A549 (cell line): ENCODE results near the gene TUT1. TPM values are rescaled to one million over a fixed set of nuclear protein-coding genes. Genes with fewer than 3 reads are reported as not detected.

ENCODE experiments used
- ATAC-seq, 2 experiments: fragments of 200-7000 bp in 1 of 2; fragments of >200 bp in 1 of 2; cut with Nextera tagmentation in 1 of 2; cut with Tn5 transposase in 1 of 2; 3 replicates each; pipeline versions ENCODE4 v1.8.0 to v1.9.1; 2018 to 2020; ENCODE audit warnings: mild to moderate bottlenecking in 1 of 2, moderate library complexity in 1 of 2
- CTCF ChIA-PET: fragments of 300-600 bp; sonication (Branson Sonifier 250); formaldehyde crosslinking; extraction: SDS; loops from one replicate; lab custom pipeline; 2021; ENCODE audit warnings: antibody characterized with exemption, inconsistent platforms; lab: Yijun Ruan, JAX
- POLR2A ChIA-PET: fragments of 350-600 bp; formaldehyde crosslinking; extraction: SDS; loops from one replicate; lab custom pipeline; 2021; ENCODE audit warnings: antibody characterized with exemption, inconsistent platforms; lab: Yijun Ruan, JAX
- DNase-seq, 2 experiments: peaks; one replicate each; pipeline versions ENCODE4 v3.0.0 to v3.0.0-alpha.2; 2011 to 2016; ENCODE audit warnings: low read depth in 1 of 2, low spot score in 1 of 2
- FAIRE-seq: peaks from 2 replicates; lab custom pipeline; 2011; peaks lifted over from hg19 to GRCh38; lab: Jason Lieb, UNC
- H3K27ac ChIP-seq, 2 experiments: fragments of >200 bp; sonication (Bioruptor Twin); formaldehyde crosslinking; 3 replicates each; pipeline ENCODE4 v1.5.1; 2016 to 2017
- H3K4me1 ChIP-seq: fragments of >200 bp; sonication (Bioruptor Twin); formaldehyde crosslinking; 3 replicates; pipeline ENCODE4 v1.6.1; 2016
- H3K4me2 ChIP-seq: fragments of >200 bp; sonication (Bioruptor Twin); formaldehyde crosslinking; 3 replicates; pipeline ENCODE4 v1.6.1; 2016
- H3K4me3 ChIP-seq: fragments of >200 bp; sonication (Bioruptor Twin); formaldehyde crosslinking; 3 replicates; pipeline ENCODE4 v1.5.1; 2016
- H3K9me3 ChIP-seq: fragments of >200 bp; sonication (Bioruptor Twin); formaldehyde crosslinking; 3 replicates; pipeline ENCODE4 v1.6.1; 2016
- BHLHE40 ChIP-seq: IDR thresholded peaks from 2 replicates; pipeline ENCODE4 v1.6.1; 2012; ENCODE audit warnings: low read depth, low read length, inconsistent platforms
- CHD2 ChIP-seq: fragments of 150-350 bp; IDR thresholded peaks from 2 replicates; pipeline ENCODE4 v1.6.1; 2014; ENCODE audit warnings: low read length; ENCODE audit not compliant: partially characterized antibody
- CHD4 ChIP-seq: fragments of 200-600 bp; sonication (generic); IDR thresholded peaks from 2 replicates; pipeline ENCODE4 v1.6.1; 2016; ENCODE audit warnings: antibody characterized with exemption, mild to moderate bottlenecking, borderline replicate concordance
- EHMT2 ChIP-seq: fragments of 200-600 bp; sonication (generic); IDR thresholded peaks from 2 replicates; pipeline ENCODE4 v1.6.1; 2016; ENCODE audit warnings: antibody characterized with exemption, low read depth, mild to moderate bottlenecking, moderate library complexity
- EP300 ChIP-seq, 2 experiments: fragments of >200 bp; sonication (Bioruptor Twin); formaldehyde crosslinking; IDR thresholded peaks; 2 replicates in 1 of 2; 3 replicates in 1 of 2; pipeline ENCODE4 v1.6.1; 2016 to 2017
- FOSB ChIP-seq: fragments of 250-450 bp; sonication (Bioruptor Pico); IDR thresholded peaks from 2 replicates; pipeline ENCODE4 v1.5.0; 2020; ENCODE audit warnings: mild to moderate bottlenecking, moderate library complexity
- FOSL2 ChIP-seq, 2 experiments: fragments of 450-650 bp in 1 of 2; fragments of >200 bp in 1 of 2; sonication (Bioruptor Twin) in 1 of 2; formaldehyde crosslinking; IDR thresholded peaks; 2 replicates each; pipeline versions ENCODE4 v1.5.0 to v1.6.1; 2016 to 2020; ENCODE audit warnings: mild to moderate bottlenecking in 1 of 2, moderate library complexity in 1 of 2
- FOXS1 ChIP-seq: fragments of 250-450 bp; sonication (Bioruptor Pico); IDR thresholded peaks from 2 replicates; pipeline ENCODE4 v1.5.0; 2020; ENCODE audit warnings: mild to moderate bottlenecking, moderate library complexity
- HDAC2 ChIP-seq: fragments of 200-600 bp; sonication (generic); IDR thresholded peaks from 2 replicates; pipeline ENCODE4 v1.6.1; 2016
- HOXA7 ChIP-seq: fragments of 250-450 bp; sonication (Bioruptor Pico); IDR thresholded peaks from 2 replicates; pipeline ENCODE4 v1.5.0; 2020; ENCODE audit warnings: mild to moderate bottlenecking, moderate library complexity
- JUNB ChIP-seq: fragments of >200 bp; sonication (Bioruptor Twin); formaldehyde crosslinking; IDR thresholded peaks from 2 replicates; pipeline ENCODE4 v1.6.1; 2016
- KDM1A ChIP-seq: fragments of 200-600 bp; sonication (generic); IDR thresholded peaks from 2 replicates; pipeline ENCODE4 v1.6.1; 2016; ENCODE audit warnings: low read depth, mild to moderate bottlenecking
- MAFK ChIP-seq: fragments of 450-650 bp; IDR thresholded peaks from 2 replicates; pipeline ENCODE4 v1.6.1; 2014; ENCODE audit not compliant: partially characterized antibody
- NFE2L2 ChIP-seq: fragments of 150-350 bp; conservative IDR thresholded peaks from 2 replicates; pipeline ENCODE4 v1.6.1; 2014; ENCODE audit warnings: low read length
- NR3C1 ChIP-seq: fragments of >200 bp; sonication (Bioruptor Twin); formaldehyde crosslinking; IDR thresholded peaks from 3 replicates; pipeline ENCODE4 v1.6.1; 2017
- PHF8 ChIP-seq: fragments of 200-600 bp; sonication (generic); IDR thresholded peaks from 2 replicates; pipeline ENCODE4 v1.6.1; 2016; ENCODE audit warnings: low read depth, mild to moderate bottlenecking, antibody characterized with exemption, moderate library complexity, borderline replicate concordance
- RAD21 ChIP-seq, 2 experiments: fragments of >200 bp in 1 of 2; sonication (Bioruptor Twin) in 1 of 2; formaldehyde crosslinking in 1 of 2; IDR thresholded peaks in 1 of 2; conservative IDR thresholded peaks in 1 of 2; 2 replicates in 1 of 2; 3 replicates in 1 of 2; pipeline ENCODE4 v1.6.1; 2012 to 2018; ENCODE audit warnings: inconsistent platforms in 1 of 2
- RCOR1 ChIP-seq: fragments of 150-350 bp; IDR thresholded peaks from 2 replicates; pipeline ENCODE4 v1.6.1; 2014; ENCODE audit warnings: antibody characterized with exemption, low read length, low read depth
- RNF2 ChIP-seq: fragments of 200-600 bp; sonication (generic); IDR thresholded peaks from 2 replicates; pipeline ENCODE4 v1.6.1; 2016; ENCODE audit warnings: low read depth, mild to moderate bottlenecking, antibody characterized with exemption, moderate library complexity, borderline replicate concordance
- SREBF2 ChIP-seq: fragments of 450-650 bp; IDR thresholded peaks from 2 replicates; pipeline ENCODE4 v1.6.1; 2014; ENCODE audit warnings: mild to moderate bottlenecking, moderate library complexity
- TFCP2L1 ChIP-seq: fragments of 250-450 bp; sonication (Bioruptor Pico); IDR thresholded peaks from 2 replicates; pipeline ENCODE4 v1.5.0; 2021; ENCODE audit warnings: mild to moderate bottlenecking
- ZNF302 ChIP-seq: fragments of 250-450 bp; sonication (Bioruptor Pico); IDR thresholded peaks from 2 replicates; pipeline ENCODE4 v1.9.0; 2021; ENCODE audit warnings: inconsistent platforms, mild to moderate bottlenecking, moderate library complexity
- WGBS: methylation state at CpG from one replicate; pipeline ENCODE4 v1.1.6; 2017; ENCODE audit errors: missing lambda C conversion rate; 5-methylcytosine and 5-hydroxymethylcytosine counted together
- polyA plus RNA-seq, 4 experiments: library from polyadenylated mRNA; depleted of rRNA in 3 of 4; stranded (reverse); fragments of >200 nt; fragmentation: RNase III in 1 of 4; extraction: RNeasy Plus Mini Kit Qiagen cat#74134 plus additional on column Dnase treatment in 1 of 4; gene quantifications; 2 replicates in 3 of 4; 3 replicates in 1 of 4; pipeline ENCODE4 v1.2.3, GENCODE V29; 2011 to 2017
- TF ChIP-seq, protein P1 (sequence below): fragments of >200 bp; sonication (Bioruptor Twin); formaldehyde crosslinking; IDR thresholded peaks from 2 replicates; pipeline ENCODE4 v1.6.1; 2016
- TF ChIP-seq, protein P2 (sequence below): fragments of 250-450 bp; sonication (Bioruptor Pico); IDR thresholded peaks from 2 replicates; pipeline ENCODE4 v1.5.0; 2021; ENCODE audit warnings: mild to moderate bottlenecking, moderate library complexity, borderline replicate concordance

Gene TUT1
- polyA plus RNA-seq, 2 of the 4 experiments (the other 2 are of a cell fraction) = 11.1 to 15.5 TPM

DNA sequence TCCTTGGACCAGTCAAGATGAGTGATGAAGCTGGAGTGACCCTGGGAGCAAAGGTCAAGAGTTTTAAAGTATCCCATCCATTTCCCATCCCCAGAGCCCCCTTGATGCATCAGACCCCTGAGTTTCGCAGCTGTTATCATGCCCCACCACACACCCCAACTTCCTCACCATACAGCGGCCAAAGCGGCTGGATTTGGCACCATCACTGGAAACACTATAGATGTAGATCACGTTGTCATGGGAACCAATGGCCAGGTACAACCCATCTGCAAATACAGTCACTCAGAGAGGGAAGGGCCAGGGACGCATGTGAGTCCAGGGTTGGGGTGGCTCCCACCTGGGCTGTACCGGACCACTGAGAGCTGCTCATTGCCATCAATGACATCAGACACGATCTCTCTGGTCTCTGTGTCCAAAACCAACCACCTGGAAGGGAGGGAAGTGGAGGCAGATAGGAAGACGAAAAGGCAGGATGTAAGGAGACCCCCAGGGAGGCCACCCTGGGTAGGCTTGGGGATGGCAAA, 12.5 kb upstream of the TUT1 start:
- Histone ChIP-seq H3K9me3 (no peaks in the 10 kb centered on the region), H3K4me2 (no peak overlapping the region), H3K4me3 (no peak overlapping the region), H3K27ac (no peak overlapping the region), H3K4me1 (peaks cover 27% of the 10 kb centered on the region)
- TF ChIP-seq HOXA7 (CRISPR knock-in tag) (no peak), MAFK (no peak), JUNB (no peak)
- ChIA-PET CTCF (interaction anchor here (0.8 to 5.1 kb wide), 8 partner anchors 8 to 209 kb away, joined by 3 to 42 read pairs (median 4); partner anchors contain the start of genes EML3, ROM1 and TUT1), POLR2A (interaction anchor here (1.4 to 1.6 kb wide), 2 partner anchors 12 to 30 kb away, joined by 3 to 11 read pairs; partner anchors contain the start of genes EEF1G and TUT1)
- FAIRE-seq = no peak
- ATAC-seq = no peak
- 96% methylated on average over 8 of the region's 8 CpGs for WGBS
- no peak for DNase-seq

DNA sequence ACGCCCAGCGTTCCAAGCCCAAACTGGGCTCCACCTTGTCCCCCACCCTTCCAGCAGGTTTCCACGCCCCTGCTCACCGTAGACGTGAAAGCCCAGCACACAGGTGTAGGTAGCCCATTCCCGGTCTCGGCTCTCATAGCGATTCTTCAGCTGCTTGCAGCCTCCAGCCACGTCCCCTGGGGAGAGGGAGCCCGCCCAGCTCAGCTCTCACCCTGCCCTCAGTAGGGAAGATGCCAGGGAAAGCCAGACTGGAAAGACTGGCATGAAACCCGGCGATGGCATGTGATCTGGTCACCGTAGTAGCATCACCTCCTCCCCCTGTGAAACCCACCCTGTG, 11.7 kb upstream of the TUT1 start:
- Histone ChIP-seq H3K4me2 (no peak overlapping the region), H3K27ac (no peak overlapping the region), H3K4me1 (peaks cover 32% of the 10 kb centered on the region), H3K9me3 (no peaks in the 10 kb centered on the region), H3K4me3 (no peak overlapping the region)
- FAIRE-seq (no peak), ATAC-seq (no peak), DNase-seq (no peak)
- TF ChIP-seq HDAC2 (no peak), MAFK (no peak), KDM1A (no peak), CHD4 (no peak), EP300 (IDR thresholded peaks at IDR 0.05) (no peak), TFCP2L1 (CRISPR knock-in tag) (no peak)
- WGBS = 98% methylated on average over 13 of the region's 13 CpGs
- CTCF ChIA-PET = interaction anchor here (1.2 to 5.1 kb wide), 4 partner anchors 9 to 208 kb away, joined by 3 to 42 read pairs (median 8); partner anchors contain the start of genes EML3, ROM1 and TUT1
- POLR2A ChIA-PET = interaction anchor here (1.4 to 1.6 kb wide), 2 partner anchors 11 to 29 kb away, joined by 3 to 11 read pairs; partner anchors contain the start of genes EEF1G and TUT1

DNA sequence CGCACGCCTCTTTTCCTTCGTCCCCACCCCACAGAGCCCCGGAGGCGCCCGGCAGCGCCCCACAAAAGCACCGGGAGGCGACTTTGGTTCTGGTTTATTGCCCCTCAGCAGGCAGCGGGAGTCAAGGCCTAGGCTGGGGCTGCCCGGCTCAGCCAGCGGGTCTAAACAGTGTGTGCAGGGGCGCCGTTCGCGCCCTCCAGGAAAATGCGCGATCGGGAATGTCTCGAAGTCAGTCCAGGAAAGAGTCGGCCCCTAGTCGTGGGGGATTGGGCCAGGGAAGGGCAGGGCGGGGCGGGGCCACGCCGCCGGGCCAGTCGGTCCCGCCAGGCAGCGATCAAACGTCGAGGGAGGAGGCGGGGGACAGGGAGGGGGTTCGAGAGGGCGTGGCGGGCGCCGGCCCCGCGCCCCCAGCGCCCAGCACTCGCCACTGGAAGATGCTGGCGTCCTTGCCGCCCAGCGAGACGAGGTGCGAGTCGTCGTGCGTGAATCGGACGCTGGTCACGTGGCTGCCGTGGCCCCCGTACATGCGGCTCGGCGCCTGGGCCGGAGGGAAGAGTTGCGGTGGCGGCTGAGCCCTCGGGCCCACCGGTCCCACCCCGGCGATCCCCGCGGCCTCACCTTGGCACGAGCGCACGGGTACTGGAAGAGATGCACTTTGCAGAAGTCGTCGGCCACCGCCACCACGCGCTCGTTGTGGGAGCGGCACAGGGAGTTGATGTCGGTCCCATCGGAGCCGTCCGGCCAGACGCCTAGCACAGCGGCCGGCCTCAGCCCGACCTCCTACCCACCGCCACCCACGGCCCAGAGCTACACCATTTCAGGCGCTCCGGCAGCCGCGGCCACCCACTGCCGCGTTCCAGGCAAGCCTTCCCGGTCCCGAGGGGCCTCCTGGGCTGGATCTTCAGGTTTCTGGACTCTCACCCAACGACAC, 11.1 kb upstream of the TUT1 start:
- Histone ChIP-seq H3K4me3 (peak overlapping the region; percentile 92), H3K9me3 (no peaks in the 10 kb centered on the region), H3K4me2 (peak overlapping the region; percentile 97), H3K27ac (peak overlapping the region; percentile 72 to 98), H3K4me1 (peaks cover 32% of the 10 kb centered on the region)
- FAIRE-seq (no peak), ATAC-seq (peak; percentile 21 to 37), DNase-seq (peak in 1 of 2 experiments; percentile 37)
- ChIA-PET CTCF (interaction anchor here (0.5 to 5.1 kb wide), 6 partner anchors 10 to 720 kb away, joined by 4 to 42 read pairs (median 10); partner anchors contain the start of genes EML3, ROM1 and TUT1), POLR2A (interaction anchor here (1.0 to 3.5 kb wide), 9 partner anchors 9 to 239 kb away, joined by 3 to 75 read pairs (median 6); partner anchors contain the start of genes B3GAT3, C11orf98, CSKMT and EEF1G)
- TF ChIP-seq FOXS1 (no peak), RNF2 (0 out of 2 replicates have a peak, but pooled peaks have one; percentile 47), HOXA7 (CRISPR knock-in tag) (no peak), CHD2 (no peak), FOSB (CRISPR knock-in tag) (no peak)
- TF ChIP-seq, protein P1, sequence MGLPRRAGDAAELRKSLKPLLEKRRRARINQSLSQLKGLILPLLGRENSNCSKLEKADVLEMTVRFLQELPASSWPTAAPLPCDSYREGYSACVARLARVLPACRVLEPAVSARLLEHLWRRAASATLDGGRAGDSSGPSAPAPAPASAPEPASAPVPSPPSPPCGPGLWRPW = no peak
- WGBS = 79% methylated on average over 71 of the region's 96 CpGs

DNA sequence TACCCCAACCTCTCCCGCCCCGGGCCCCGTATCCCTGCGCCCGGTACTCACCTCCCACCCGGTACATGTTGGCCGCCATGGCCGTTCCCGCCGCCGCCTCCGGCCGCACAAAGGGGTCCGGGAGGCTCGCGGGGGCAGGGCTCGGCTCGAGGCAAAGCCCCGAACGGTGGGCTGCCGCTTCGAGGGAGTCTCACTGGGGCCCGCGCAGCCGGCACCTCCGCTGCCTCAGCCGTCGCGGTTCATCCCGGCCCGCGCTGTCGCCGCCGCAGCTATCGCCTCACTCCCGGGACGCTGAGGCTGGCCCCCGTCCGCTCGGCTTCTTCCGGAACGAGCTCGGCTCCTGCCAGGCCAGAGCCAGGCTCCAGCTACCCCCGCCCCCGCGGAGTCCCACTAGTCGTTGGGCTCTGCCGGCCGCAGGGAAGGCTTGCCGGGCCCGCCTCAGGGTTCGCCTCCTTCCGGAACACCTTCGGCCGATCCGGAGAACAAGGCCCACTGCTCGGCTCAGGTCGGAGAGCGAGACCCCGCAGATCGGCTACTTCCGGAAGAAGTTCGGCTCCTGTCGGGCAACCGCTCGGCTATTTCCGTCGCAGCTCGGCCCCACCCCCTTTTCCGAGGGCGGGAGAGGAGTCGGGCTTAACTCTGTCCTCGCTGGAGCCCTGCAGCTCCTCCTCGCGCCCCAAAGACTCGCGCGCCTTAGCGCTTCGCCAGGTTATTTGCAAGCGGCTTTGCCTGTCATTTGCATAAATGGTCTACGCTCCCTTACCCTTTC, 10.2 kb upstream of the TUT1 start, which contains the start of gene MTA2:
TSS of gene MTA2 (minus strand) at position 494 of the 769 bp plus-strand sequence. CDS start at position 79, 415 bp downstream.
- WGBS = 2% methylated on average over 30 of the region's 83 CpGs
- H3K4me1 ChIP-seq = peaks cover 32% of the 10 kb centered on the region
- POLR2A ChIA-PET = interaction anchor here (0.6 to 3.5 kb wide), 10 partner anchors 8 to 240 kb away, joined by 3 to 75 read pairs (median 6); partner anchors contain the start of genes B3GAT3, C11orf98, CSKMT and EEF1G
- FAIRE-seq (peak; percentile 84), ATAC-seq (peak; percentile 86 to 92), DNase-seq (peak; percentile 87 to 98)
- H3K4me3 ChIP-seq = peak within 1 kb of the TSS; percentile 92
- peak within 1 kb of the TSS; percentile 95 to 98 for H3K27ac ChIP-seq
- H3K9me3 ChIP-seq = no peaks in the 10 kb centered on the region
- CTCF ChIA-PET = interaction anchor here (0.9 to 5.1 kb wide), 4 partner anchors 8 to 177 kb away, joined by 4 to 42 read pairs (median 10); partner anchors contain the start of genes EML3, ROM1 and TUT1
- H3K4me2 ChIP-seq = peak within 1 kb of the TSS; percentile 97
- TF ChIP-seq, protein P2, sequence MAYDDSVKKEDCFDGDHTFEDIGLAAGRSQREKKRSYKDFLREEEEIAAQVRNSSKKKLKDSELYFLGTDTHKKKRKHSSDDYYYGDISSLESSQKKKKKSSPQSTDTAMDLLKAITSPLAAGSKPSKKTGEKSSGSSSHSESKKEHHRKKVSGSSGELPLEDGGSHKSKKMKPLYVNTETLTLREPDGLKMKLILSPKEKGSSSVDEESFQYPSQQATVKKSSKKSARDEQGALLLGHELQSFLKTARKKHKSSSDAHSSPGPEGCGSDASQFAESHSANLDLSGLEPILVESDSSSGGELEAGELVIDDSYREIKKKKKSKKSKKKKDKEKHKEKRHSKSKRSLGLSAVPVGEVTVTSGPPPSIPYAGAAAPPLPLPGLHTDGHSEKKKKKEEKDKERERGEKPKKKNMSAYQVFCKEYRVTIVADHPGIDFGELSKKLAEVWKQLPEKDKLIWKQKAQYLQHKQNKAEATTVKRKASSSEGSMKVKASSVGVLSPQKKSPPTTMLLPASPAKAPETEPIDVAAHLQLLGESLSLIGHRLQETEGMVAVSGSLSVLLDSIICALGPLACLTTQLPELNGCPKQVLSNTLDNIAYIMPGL (CRISPR knock-in tag) = no peak; the same call in 1 of the 2 replicates
- no peak for TF ChIP-seq CHD4
- no peak for TF ChIP-seq EHMT2
- no peak for TF ChIP-seq ZNF302 (CRISPR knock-in tag)
- TF ChIP-seq RCOR1 = no peak
- TF ChIP-seq PHF8 = peak; percentile 73
- no peak for TF ChIP-seq NFE2L2
- TF ChIP-seq FOSL2 (IDR thresholded peaks at IDR 0.05) = no peak
- TF ChIP-seq FOSL2 (CRISPR knock-in tag; IDR thresholded peaks at IDR 0.05) = no peak
- no peak for TF ChIP-seq BHLHE40
- no peak for TF ChIP-seq NR3C1
- TF ChIP-seq RAD21 (conservative IDR thresholded peaks at IDR 0.05 in 1 of 2, IDR thresholded peaks at IDR 0.05 in 1 of 2) = no peak
- TF ChIP-seq FOXS1 = no peak
- TF ChIP-seq SREBF2 = no peak
